A673 (cell line): ENCODE data around the gene SCNN1G.

Source experiments
- CTCF ChIP-seq: fragments of 300-800, 200-600 bp; sonication (generic); conservative IDR thresholded peaks from 2 replicates; pipeline ENCODE4 v1.5.1; 2017; ENCODE audit warnings: low read depth, mild to moderate bottlenecking, antibody characterized with exemption, low read length, moderate library complexity, mixed read lengths
- EZH2 ChIP-seq: fragments of 200-600 bp; sonication (generic); IDR thresholded peaks from 2 replicates; pipeline ENCODE4 v1.6.1; 2017; ENCODE audit warnings: borderline replicate concordance, low read depth, mild to moderate bottlenecking, mixed read lengths, antibody characterized with exemption, low read length; ENCODE audit not compliant: poor library complexity, severe bottlenecking

GRCh38 chr16:23256440-23256839, 73.9 kb downstream of the SCNN1G start:
- TF ChIP-seq EZH2 = no peak
- no peak for TF ChIP-seq CTCF
